ENCODE results near the gene LRRTM3. TPM values are rescaled to one million over a fixed set of nuclear protein-coding genes. Genes with fewer than 3 reads are reported as not detected.

Gene LRRTM3
- total RNA-seq, 1 experiment from 2014 or later = 0.96 TPM

- no peaks in the 10 kb centered on the region for H3K23me2 ChIP-seq (ENCODE audit: insufficient read length, low read depth, low read length, poor library complexity, severe bottlenecking)
- no peak overlapping the region for H3T11ph ChIP-seq (ENCODE audit: low read length)
- Mint-ChIP-seq H3K27ac (no peak overlapping the region), H3K27me3 (ENCODE audit: low read depth) (no peaks in the 10 kb centered on the region), H3K9me3 (no peaks in the 10 kb centered on the region; a peak in 1 of 5 replicates), H3K36me3 (ENCODE audit: insufficient read depth in 1 of 3, low read depth in 3 of 3) (peaks cover 0 to 1% (median 0%) of the 10 kb centered on the region in 3 experiments; a peak in 2 of 7 replicates), H3K4me1 (peaks cover 0 to 6% of the 10 kb centered on the region in 2 experiments; a peak in 2 of 4 replicates), H3K4me3 (no peak overlapping the region)
- no peak overlapping the region for H3K27ac ChIP-seq (ENCODE audit: insufficient read length, low read depth, low read length)
- H3K9ac ChIP-seq (ENCODE audit: extremely low read depth, insufficient read length, low read length) = no peak overlapping the region
- H2AFZ ChIP-seq (ENCODE audit: low read length) = no peak overlapping the region
- no peak overlapping the region for H2BK120ac ChIP-seq (ENCODE audit: low read depth, low read length, poor library complexity, severe bottlenecking)
- no peak overlapping the region for H3K23ac ChIP-seq (ENCODE audit: insufficient read length, low read depth, low read length)
- H3K79me2 ChIP-seq (ENCODE audit: insufficient read depth, low read length) = no peaks in the 10 kb centered on the region
- no peak overlapping the region for H3K4ac ChIP-seq (ENCODE audit: low read depth, low read length)
- no peak overlapping the region for H2AK5ac ChIP-seq (ENCODE audit: insufficient read length, low read length)
- no peak overlapping the region for H3K56ac ChIP-seq (ENCODE audit: insufficient read length, low read depth, low read length)
- no peaks in the 10 kb centered on the region for H4K20me1 ChIP-seq (ENCODE audit: control insufficient read depth, insufficient read depth, insufficient read length)
- H2BK20ac ChIP-seq (ENCODE audit: low read depth, low read length, poor library complexity, severe bottlenecking) = no peak overlapping the region
- H3K9me3 ChIP-seq (ENCODE audit: control insufficient read depth, low read depth, low read length) = no peaks in the 10 kb centered on the region
- no peaks in the 10 kb centered on the region for H3K27me3 ChIP-seq (ENCODE audit: insufficient read depth, low read length)
- no peak overlapping the region for H2BK5ac ChIP-seq (ENCODE audit: insufficient read length, low read length)
- H3K79me1 ChIP-seq (ENCODE audit: insufficient read depth, low read depth, low read length, poor library complexity, severe bottlenecking) = no peaks in the 10 kb centered on the region
- H4K91ac ChIP-seq (ENCODE audit: insufficient read length, low read depth, low read length) = no peak overlapping the region
- WGBS (ENCODE audit: extremely low coverage, insufficient read length, low lambda C conversion rate) = no CpG with 5 or more reads among the region's 2 CpGs
- no peak overlapping the region for H2BK12ac ChIP-seq (ENCODE audit: insufficient read length, low read depth, low read length)
- H4K8ac ChIP-seq (replicated peaks; ENCODE audit: insufficient read length, low read depth, low read length) = no peak overlapping the region
- H4K5ac ChIP-seq (ENCODE audit: insufficient read length, low read depth, low read length) = no peak overlapping the region
- no peak for DNase-seq
- no peak overlapping the region for H3K14ac ChIP-seq (ENCODE audit: insufficient read depth, low read length)
- H3K4me2 ChIP-seq (ENCODE audit: insufficient read depth, insufficient read length, low read length) = no peak overlapping the region
- no peak overlapping the region for H2BK15ac ChIP-seq (ENCODE audit: low read depth, low read length)
- H3K4me1 ChIP-seq (ENCODE audit: insufficient read depth, low read length) = no peaks in the 10 kb centered on the region
- no peak for TF ChIP-seq CTCF (conservative IDR thresholded peaks at IDR 0.05)
- no peak overlapping the region for H3K18ac ChIP-seq (ENCODE audit: insufficient read length, low read depth, low read length)
These were observed 45.0 kb upstream of the LRRTM3 start for GRCh38 chr10:66880826-66881225.
